Ishikawa (cell line): ENCODE data around the gene MTA1.
A peak's percentile ranks its signal among the peaks of the same experiment; 100 is the strongest.

ENCODE experiments used
- CREB1 ChIP-seq: IDR thresholded peaks from 2 replicates; pipeline ENCODE4 v1.6.1; 2012; ENCODE audit warnings: low read depth
- EGR1 ChIP-seq: IDR thresholded peaks from 2 replicates; pipeline ENCODE4 v1.6.1; 2012
- EP300 ChIP-seq: IDR thresholded peaks from 2 replicates; pipeline ENCODE4 v1.6.1; 2012; ENCODE audit warnings: borderline replicate concordance
- RAD21 ChIP-seq: IDR thresholded peaks from 2 replicates; pipeline ENCODE4 v1.6.1; 2012; ENCODE audit warnings: low read depth
- TAF1 ChIP-seq: IDR thresholded peaks from 2 replicates; pipeline ENCODE4 v1.6.1; 2012; ENCODE audit warnings: low read depth, mild to moderate bottlenecking
- YY1 ChIP-seq: IDR thresholded peaks from 2 replicates; pipeline ENCODE4 v1.6.1; 2012; ENCODE audit warnings: low read depth

GRCh38 chr14:105480807-105481801 lies 61.5 kb downstream of the MTA1 start:
- 0 out of 2 replicates have a peak, but pooled peaks have one; percentile 35 for TF ChIP-seq CREB1
- TF ChIP-seq RAD21, result peak; percentile 72
- peak; percentile 19; the same call in 1 of the 2 replicates for TF ChIP-seq EGR1
- peak; percentile 96 for TF ChIP-seq EP300
- TF ChIP-seq TAF1, result peak; percentile 39; the same call in 1 of the 2 replicates
- 0 out of 2 replicates have a peak, but pooled peaks have one; percentile 49 for TF ChIP-seq YY1
